H9 (cell line): ENCODE data around the gene STYK1. TPM values are rescaled to one million over a fixed set of nuclear protein-coding genes. Genes with fewer than 3 reads are reported as not detected.

Experiments used
- DNase-seq: peaks from one replicate; pipeline ENCODE4 v3.0.0-alpha.2; 2017
- H2AFZ ChIP-seq: one replicate; pipeline ENCODE4 v1.6.1; 2013; ENCODE audit warnings: mild to moderate bottlenecking, low read length, control low read depth, moderate library complexity
- H2AK5ac ChIP-seq: 2 replicates; pipeline ENCODE4 v1.6.1; 2013; ENCODE audit warnings: low read length, control low read depth, mixed read lengths; ENCODE audit not compliant: insufficient read length
- H2BK120ac ChIP-seq: one replicate; pipeline ENCODE4 v1.6.1; 2013; ENCODE audit warnings: low read depth, mild to moderate bottlenecking, low read length, control low read depth, inconsistent platforms; ENCODE audit not compliant: poor library complexity, severe bottlenecking
- H2BK12ac ChIP-seq: 2 replicates; pipeline ENCODE4 v1.6.1; 2013; ENCODE audit warnings: low read length, control low read depth, mixed read lengths, low read depth; ENCODE audit not compliant: insufficient read length
- H2BK15ac ChIP-seq: 2 replicates; pipeline ENCODE4 v1.6.1; 2013; ENCODE audit warnings: low read depth, low read length, control low read depth
- H2BK20ac ChIP-seq: one replicate; pipeline ENCODE4 v1.6.1; 2013; ENCODE audit warnings: low read depth, mild to moderate bottlenecking, low read length, control low read depth, inconsistent platforms; ENCODE audit not compliant: poor library complexity, severe bottlenecking
- H2BK5ac ChIP-seq: 2 replicates; pipeline ENCODE4 v1.6.1; 2013; ENCODE audit warnings: low read length, control low read depth, mixed read lengths; ENCODE audit not compliant: insufficient read length
- H3K14ac ChIP-seq: 2 replicates; pipeline ENCODE4 v1.6.1; 2013; ENCODE audit warnings: low read length, control low read depth; ENCODE audit not compliant: insufficient read depth
- H3K18ac ChIP-seq: 2 replicates; pipeline ENCODE4 v1.6.1; 2013; ENCODE audit warnings: low read depth, mild to moderate bottlenecking, mixed read lengths, low read length, control low read depth; ENCODE audit not compliant: insufficient read length
- H3K23ac ChIP-seq: 2 replicates; pipeline ENCODE4 v1.6.1; 2013; ENCODE audit warnings: low read length, control low read depth, mixed read lengths, low read depth; ENCODE audit not compliant: insufficient read length
- H3K23me2 ChIP-seq: 2 replicates; pipeline ENCODE4 v1.6.1; 2013; ENCODE audit warnings: low read depth, mild to moderate bottlenecking, mixed read lengths, low read length, control low read depth; ENCODE audit not compliant: insufficient read length, poor library complexity, severe bottlenecking
- H3K27ac ChIP-seq: 2 replicates; pipeline ENCODE4 v1.5.1; 2013; ENCODE audit warnings: low read length, control low read depth, mixed read lengths, low read depth; ENCODE audit not compliant: insufficient read length
- H3K27me3 ChIP-seq: 2 replicates; pipeline ENCODE4 v1.6.1; 2013; ENCODE audit warnings: low read length, control low read depth, inconsistent platforms; ENCODE audit not compliant: insufficient read depth
- H3K4ac ChIP-seq: 2 replicates; pipeline ENCODE4 v1.6.1; 2013; ENCODE audit warnings: low read depth, mild to moderate bottlenecking, control low read depth, inconsistent platforms, low read length, moderate library complexity
- H3K4me1 ChIP-seq: 2 replicates; pipeline ENCODE4 v1.6.1; 2013; ENCODE audit warnings: low read length, control low read depth, inconsistent platforms; ENCODE audit not compliant: insufficient read depth
- H3K4me2 ChIP-seq: 2 replicates; pipeline ENCODE4 v1.6.1; 2013; ENCODE audit warnings: low read length, control low read depth, mixed read lengths; ENCODE audit not compliant: insufficient read length, insufficient read depth
- H3K56ac ChIP-seq: 2 replicates; pipeline ENCODE4 v1.6.1; 2013; ENCODE audit warnings: low read depth, mild to moderate bottlenecking, mixed read lengths, low read length, control low read depth; ENCODE audit not compliant: insufficient read length
- H3K79me1 ChIP-seq: 2 replicates; pipeline ENCODE4 v1.6.1; 2013; ENCODE audit warnings: low read depth, mild to moderate bottlenecking, moderate library complexity, low read length, control low read depth, inconsistent platforms; ENCODE audit not compliant: insufficient read depth, poor library complexity, severe bottlenecking
- H3K79me2 ChIP-seq: 2 replicates; pipeline ENCODE4 v1.6.1; 2013; ENCODE audit warnings: low read length, control low read depth, inconsistent platforms; ENCODE audit not compliant: insufficient read depth
- H3K9ac ChIP-seq: 2 replicates; pipeline ENCODE4 v1.6.1; 2013; ENCODE audit warnings: low read length, control low read depth, mixed read lengths; ENCODE audit not compliant: insufficient read length; ENCODE audit errors: extremely low read depth
- H3K9me3 ChIP-seq: one replicate; pipeline ENCODE4 v1.6.1; 2013; ENCODE audit warnings: low read depth, low read length, inconsistent platforms; ENCODE audit not compliant: control insufficient read depth
- H3T11ph ChIP-seq: one replicate; pipeline ENCODE4 v1.6.1; 2013; ENCODE audit warnings: mild to moderate bottlenecking, low read length, control low read depth, inconsistent platforms
- H4K20me1 ChIP-seq: one replicate; pipeline ENCODE4 v1.6.1; 2013; ENCODE audit not compliant: control insufficient read depth, insufficient read length, insufficient read depth
- H4K5ac ChIP-seq: 2 replicates; pipeline ENCODE4 v1.6.1; 2013; ENCODE audit warnings: low read depth, mild to moderate bottlenecking, mixed read lengths, low read length, control low read depth; ENCODE audit not compliant: insufficient read length
- H4K8ac ChIP-seq: replicated peaks from 2 replicates; pipeline ENCODE4 v1.6.1; 2013; ENCODE audit warnings: low read length, control low read depth, mixed read lengths, low read depth; ENCODE audit not compliant: insufficient read length
- H4K91ac ChIP-seq: 2 replicates; pipeline ENCODE4 v1.6.1; 2013; ENCODE audit warnings: low read depth, mild to moderate bottlenecking, moderate library complexity, mixed read lengths, low read length, control low read depth; ENCODE audit not compliant: insufficient read length
- H3K27ac Mint-ChIP-seq, 3 experiments: 2 replicates in 2 of 3; 3 replicates in 1 of 3; pipeline ENCODE4 v1.8.0; 2020 to 2021; ENCODE audit warnings: mixed read lengths in 3 of 3, mild to moderate bottlenecking in 1 of 3, moderate library complexity in 1 of 3
- H3K27me3 Mint-ChIP-seq: 2 replicates; pipeline ENCODE4 v1.8.0; 2021; ENCODE audit warnings: low read depth, mild to moderate bottlenecking, moderate library complexity, mixed read lengths
- H3K36me3 Mint-ChIP-seq, 3 experiments: 2 replicates in 2 of 3; 3 replicates in 1 of 3; pipeline ENCODE4 v1.8.0; 2020 to 2021; ENCODE audit warnings: low read depth in 3 of 3, mixed read lengths in 3 of 3; ENCODE audit not compliant: insufficient read depth in 1 of 3
- H3K4me1 Mint-ChIP-seq, 2 experiments: 2 replicates each; pipeline ENCODE4 v1.8.0; 2020; ENCODE audit warnings: mixed read lengths in 2 of 2
- H3K4me3 Mint-ChIP-seq, 2 experiments: 2 replicates in 1 of 2; 3 replicates in 1 of 2; pipeline ENCODE4 v1.8.0; 2020 to 2021; ENCODE audit warnings: mild to moderate bottlenecking in 2 of 2, mixed read lengths in 2 of 2, moderate library complexity in 1 of 2
- H3K9me3 Mint-ChIP-seq, 2 experiments: 2 replicates in 1 of 2; 3 replicates in 1 of 2; pipeline ENCODE4 v1.8.0; 2020; ENCODE audit warnings: mild to moderate bottlenecking in 2 of 2, mixed read lengths in 2 of 2, moderate library complexity in 1 of 2
- WGBS: extraction: QIAGEN DNeasy Blood & Tissue Kit; methylation state at CpG from one replicate; pipeline ENCODE4 v1.1.7; 2013; ENCODE audit warnings: missing lambda C conversion rate, low lambda C conversion rate, mixed read lengths; ENCODE audit not compliant: insufficient read length; ENCODE audit errors: extremely low coverage; 5-methylcytosine and 5-hydroxymethylcytosine counted together
- total RNA-seq: library from RNA; stranded (reverse); gene quantifications from 2 replicates; pipeline ENCODE4 v1.2.1, GENCODE V29; 2021
- TF ChIP-seq, protein P1 (sequence below): fragments of 200-600 bp; sonication (generic); conservative IDR thresholded peaks from 3 replicates; pipeline ENCODE4 v1.8.0; 2021; ENCODE audit warnings: antibody characterized with exemption, mild to moderate bottlenecking

The STYK1 gene
- total RNA-seq, 1 experiment from 2014 or later, result 0.37 TPM

DNA sequence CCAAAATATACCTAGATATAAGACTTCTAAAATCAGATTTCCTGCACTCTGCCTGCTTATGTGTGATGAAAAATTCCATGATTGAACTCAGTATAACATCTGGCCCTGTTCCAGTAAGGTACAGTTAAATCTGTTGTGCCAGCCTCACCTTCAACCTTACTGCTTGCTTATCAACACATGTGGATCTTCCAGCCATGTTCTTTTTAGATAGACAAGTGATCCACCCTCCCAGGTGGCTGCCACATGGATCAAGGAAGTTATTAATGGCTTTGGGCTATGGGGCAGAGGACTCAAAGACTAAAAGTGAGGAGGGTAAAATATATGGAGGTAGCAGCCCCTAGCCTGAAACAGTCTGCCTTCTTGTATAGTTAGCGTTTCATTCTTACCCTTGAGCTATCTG, 35.1 kb downstream of the STYK1 start:
- H3K4me3 Mint-ChIP-seq, result no peak overlapping the region
- Histone ChIP-seq H4K8ac (no peak overlapping the region), H2BK120ac (no peak overlapping the region), H3K27me3 (no peaks in the 10 kb centered on the region), H2AFZ (no peak overlapping the region), H3K79me2 (no peaks in the 10 kb centered on the region), H3K9me3 (no peaks in the 10 kb centered on the region), H3K27ac (no peak overlapping the region), H2BK15ac (no peak overlapping the region), H3K4ac (no peak overlapping the region), H3K79me1 (no peaks in the 10 kb centered on the region), H4K20me1 (no peaks in the 10 kb centered on the region), H3K18ac (no peak overlapping the region), H2AK5ac (no peak overlapping the region), H3K4me1 (no peaks in the 10 kb centered on the region), H2BK20ac (no peak overlapping the region), H3K14ac (no peak overlapping the region), H4K5ac (no peak overlapping the region), H2BK12ac (no peak overlapping the region), H3K4me2 (no peak overlapping the region), H2BK5ac (no peak overlapping the region), H3K23me2 (no peaks in the 10 kb centered on the region), H4K91ac (no peak overlapping the region), H3K9ac (no peak overlapping the region), H3K56ac (no peak overlapping the region), H3T11ph (no peak overlapping the region), H3K23ac (no peak overlapping the region)
- H3K27ac Mint-ChIP-seq, result no peak overlapping the region
- peaks cover 10 to 15% of the 10 kb centered on the region in 2 experiments for H3K4me1 Mint-ChIP-seq
- H3K9me3 Mint-ChIP-seq, result no peaks in the 10 kb centered on the region
- no peaks in the 10 kb centered on the region for H3K36me3 Mint-ChIP-seq
- DNase-seq, result no peak
- no CpG with 5 or more reads among the region's 1 CpG for WGBS
- TF ChIP-seq, protein P1, sequence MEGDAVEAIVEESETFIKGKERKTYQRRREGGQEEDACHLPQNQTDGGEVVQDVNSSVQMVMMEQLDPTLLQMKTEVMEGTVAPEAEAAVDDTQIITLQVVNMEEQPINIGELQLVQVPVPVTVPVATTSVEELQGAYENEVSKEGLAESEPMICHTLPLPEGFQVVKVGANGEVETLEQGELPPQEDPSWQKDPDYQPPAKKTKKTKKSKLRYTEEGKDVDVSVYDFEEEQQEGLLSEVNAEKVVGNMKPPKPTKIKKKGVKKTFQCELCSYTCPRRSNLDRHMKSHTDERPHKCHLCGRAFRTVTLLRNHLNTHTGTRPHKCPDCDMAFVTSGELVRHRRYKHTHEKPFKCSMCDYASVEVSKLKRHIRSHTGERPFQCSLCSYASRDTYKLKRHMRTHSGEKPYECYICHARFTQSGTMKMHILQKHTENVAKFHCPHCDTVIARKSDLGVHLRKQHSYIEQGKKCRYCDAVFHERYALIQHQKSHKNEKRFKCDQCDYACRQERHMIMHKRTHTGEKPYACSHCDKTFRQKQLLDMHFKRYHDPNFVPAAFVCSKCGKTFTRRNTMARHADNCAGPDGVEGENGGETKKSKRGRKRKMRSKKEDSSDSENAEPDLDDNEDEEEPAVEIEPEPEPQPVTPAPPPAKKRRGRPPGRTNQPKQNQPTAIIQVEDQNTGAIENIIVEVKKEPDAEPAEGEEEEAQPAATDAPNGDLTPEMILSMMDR, result no peak
- no peaks in the 10 kb centered on the region for H3K27me3 Mint-ChIP-seq
